GM12892 (cell line): ENCODE data around the gene EDA2R. TPM values are rescaled to one million over a fixed set of nuclear protein-coding genes. Genes with fewer than 3 reads are reported as not detected.
A peak's percentile ranks its signal among the peaks of the same experiment; 100 is the strongest.

Experiments
- DNase-seq: peaks from one replicate; pipeline ENCODE4 v3.0.0; 2011; ENCODE audit not compliant: insufficient read length
- FAIRE-seq: peaks from 2 replicates; lab custom pipeline; 2011; peaks lifted over from hg19 to GRCh38; lab: Jason Lieb, UNC
- POLR2A ChIP-seq: IDR thresholded peaks from 2 replicates; pipeline ENCODE4 v1.6.1; 2011; ENCODE audit warnings: low read depth, low read length, control low read depth
- POLR2AphosphoS5 ChIP-seq: IDR thresholded peaks from 2 replicates; pipeline ENCODE4 v1.6.1; 2011; ENCODE audit warnings: low read depth, low read length, control low read depth
- TAF1 ChIP-seq: IDR thresholded peaks from 2 replicates; pipeline ENCODE4 v1.6.1; 2011; ENCODE audit warnings: low read depth, mild to moderate bottlenecking, control low read depth, low read length, borderline replicate concordance
- polyA plus RNA-seq: library from polyadenylated mRNA; unstranded; fragments of >200 nt; gene quantifications from one replicate; pipeline ENCODE4 v1.2.1, GENCODE V29; 2012; ENCODE audit warnings: missing spikeins, inconsistent platforms; ENCODE audit not compliant: missing spikeins

Gene EDA2R, protein sequence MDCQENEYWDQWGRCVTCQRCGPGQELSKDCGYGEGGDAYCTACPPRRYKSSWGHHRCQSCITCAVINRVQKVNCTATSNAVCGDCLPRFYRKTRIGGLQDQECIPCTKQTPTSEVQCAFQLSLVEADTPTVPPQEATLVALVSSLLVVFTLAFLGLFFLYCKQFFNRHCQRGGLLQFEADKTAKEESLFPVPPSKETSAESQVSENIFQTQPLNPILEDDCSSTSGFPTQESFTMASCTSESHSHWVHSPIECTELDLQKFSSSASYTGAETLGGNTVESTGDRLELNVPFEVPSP
- 8.8 TPM for polyA plus RNA-seq

DNA sequence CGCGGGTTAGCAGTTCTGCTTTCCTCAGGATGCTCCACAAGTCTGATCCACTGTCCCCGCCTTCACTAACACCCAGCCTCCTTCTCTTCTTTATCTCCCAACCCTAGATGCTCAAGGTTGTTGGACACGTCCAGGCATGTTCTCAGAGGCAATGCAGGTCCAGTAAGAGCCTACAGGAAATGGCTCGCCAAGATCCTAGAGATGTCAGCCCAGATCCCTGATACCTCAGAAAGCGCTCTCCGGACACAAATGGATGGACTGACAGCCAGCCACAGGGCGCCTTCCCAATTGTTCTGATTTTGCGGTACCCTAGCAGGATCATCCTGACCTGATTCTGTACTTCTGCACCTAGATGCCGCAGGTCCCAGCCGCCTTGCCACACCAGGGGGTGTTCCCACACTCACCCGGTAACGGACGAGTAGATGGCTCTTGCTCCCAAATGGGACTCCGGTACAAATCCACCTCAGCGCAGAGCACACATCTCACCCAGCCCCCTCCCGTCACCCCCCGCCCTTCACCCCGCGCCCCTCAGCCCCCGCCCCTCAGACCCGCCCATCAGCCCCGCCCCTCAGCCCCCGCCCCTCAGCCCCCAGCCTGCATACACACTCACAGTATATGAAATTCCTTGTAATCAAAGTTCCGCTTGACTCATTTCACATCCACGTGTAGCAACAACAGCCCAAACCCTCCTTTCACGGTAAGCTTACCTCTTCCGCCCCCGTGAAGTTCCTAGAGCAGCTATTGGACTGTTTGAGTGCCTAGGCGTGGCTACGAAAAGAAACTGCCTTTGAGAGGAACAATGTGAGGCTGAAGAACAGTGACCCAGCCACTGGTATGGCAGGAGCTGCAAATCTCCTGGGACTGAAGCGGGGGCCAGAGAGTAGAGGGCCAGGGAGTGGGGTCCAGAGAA, at the start of gene EDA2R:
Gene EDA2R, minus strand, starts transcription at position 488 of the 910 bp plus-strand sequence. CDS start 23,058 bp downstream, outside the sequence.
- peak; percentile 23 for DNase-seq
- FAIRE-seq, result peak; percentile 80
- no peak for TF ChIP-seq POLR2AphosphoS5
- TF ChIP-seq POLR2A, result 0 out of 2 replicates have a peak, but pooled peaks have one; percentile 59

DNA sequence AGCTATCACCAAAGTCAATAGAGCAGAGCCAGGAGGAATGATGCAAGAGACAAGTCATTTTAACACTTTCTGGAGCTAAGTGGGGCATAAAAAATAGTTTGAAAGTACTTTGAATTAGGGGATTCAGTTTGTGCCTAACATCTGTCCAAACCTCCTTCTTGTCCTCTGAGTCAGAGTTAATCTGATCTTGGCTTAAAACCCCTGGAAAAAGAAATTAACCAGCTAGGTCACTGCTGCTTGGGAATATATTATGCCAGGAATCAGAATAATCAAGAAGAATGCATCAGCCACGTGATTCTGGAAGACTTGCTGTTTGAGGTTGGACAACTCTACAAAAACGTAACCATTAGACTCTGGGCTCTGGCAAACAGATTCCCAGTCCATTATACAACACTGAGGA, 45.3 kb upstream of the EDA2R start:
- FAIRE-seq, result no peak
- no peak for TF ChIP-seq POLR2A
- TF ChIP-seq TAF1, result no peak
- no peak for TF ChIP-seq POLR2AphosphoS5

DNA sequence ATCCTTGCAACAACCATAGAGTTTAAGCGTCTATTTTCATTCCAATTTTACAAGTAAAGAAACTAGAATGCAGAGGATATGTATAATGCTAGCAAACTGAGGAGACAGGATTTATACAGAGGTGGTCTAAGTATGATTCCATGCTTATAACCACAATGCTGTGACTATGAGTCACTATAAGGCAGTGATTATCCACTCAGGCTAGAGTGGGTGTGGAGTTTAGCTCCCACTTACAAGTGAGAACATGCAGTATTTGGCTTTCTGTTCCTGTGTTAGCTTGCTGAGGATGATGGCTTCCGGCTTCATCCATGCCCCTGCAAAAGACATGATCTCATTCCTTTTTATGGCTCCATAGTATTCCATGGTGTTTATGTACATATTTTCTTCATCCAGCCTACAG, 41.6 kb upstream of the EDA2R start:
- DNase-seq (no peak), FAIRE-seq (no peak)
- no peak for TF ChIP-seq POLR2AphosphoS5

More for the DNA sequence above, 45.3 kb upstream of the EDA2R start:
- no peak for DNase-seq

DNA sequence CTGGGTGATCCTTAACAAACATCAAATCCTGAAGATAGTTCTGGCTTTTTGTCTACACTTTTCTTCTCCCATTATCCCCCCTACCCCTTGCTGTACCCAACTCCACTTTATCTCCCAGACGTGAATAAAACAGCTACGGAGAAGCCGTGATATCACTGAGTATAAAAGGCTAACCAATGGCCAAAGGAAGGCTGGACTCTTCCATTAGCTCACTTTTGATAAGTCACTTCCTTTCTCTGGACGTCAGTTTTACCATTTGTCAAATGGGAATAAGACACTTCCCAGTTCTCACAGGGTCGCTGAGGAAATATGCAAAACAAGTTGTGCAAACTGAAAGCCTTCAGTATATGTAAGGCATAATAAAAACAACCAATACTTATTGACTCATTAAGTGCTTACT, 38.6 kb upstream of the EDA2R start:
- FAIRE-seq, result no peak
- TF ChIP-seq POLR2A (no peak), TAF1 (no peak), POLR2AphosphoS5 (no peak)
- no peak for DNase-seq

DNA sequence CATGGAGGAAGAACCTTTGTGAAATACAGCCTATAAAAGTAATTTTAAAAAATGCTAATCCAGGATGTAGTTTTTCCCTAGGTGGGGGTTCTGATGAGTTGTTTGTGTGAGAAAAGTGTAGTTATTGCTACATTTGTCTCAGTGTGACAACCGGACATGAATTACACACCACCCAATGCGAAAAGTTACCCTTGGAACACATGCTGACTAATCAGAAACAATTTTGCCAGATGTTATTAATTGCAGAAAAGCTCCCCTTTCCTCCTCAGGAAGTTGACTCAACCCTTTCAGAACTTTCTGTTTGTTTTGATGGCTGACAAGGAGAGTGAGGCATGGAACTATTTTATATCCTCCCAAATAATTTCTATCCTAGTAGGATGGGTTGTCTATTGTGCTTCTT, 38.1 kb upstream of the EDA2R start:
- no peak for DNase-seq
- TF ChIP-seq TAF1 (no peak), POLR2A (no peak), POLR2AphosphoS5 (no peak)
- FAIRE-seq, result no peak

DNA sequence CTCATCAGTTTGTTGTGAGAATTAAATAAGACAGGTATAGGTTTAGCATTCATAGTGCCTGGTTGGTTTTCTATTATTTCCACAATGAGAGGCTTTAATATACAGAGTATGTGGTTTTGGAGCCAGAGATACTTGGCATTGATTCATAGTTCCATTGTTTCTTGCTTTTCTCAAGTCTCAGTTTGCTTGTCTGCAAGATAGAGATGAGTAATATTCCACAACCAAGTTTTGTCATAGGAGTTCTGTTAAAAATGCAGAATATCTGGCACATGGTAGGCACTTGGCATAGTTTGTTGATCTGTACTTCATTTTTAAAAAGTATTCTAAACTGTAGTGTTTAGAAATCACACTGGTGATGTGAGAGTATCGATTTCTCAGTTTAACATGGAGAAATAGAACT, 37.5 kb upstream of the EDA2R start:
- FAIRE-seq, result no peak
- no peak for DNase-seq

DNA sequence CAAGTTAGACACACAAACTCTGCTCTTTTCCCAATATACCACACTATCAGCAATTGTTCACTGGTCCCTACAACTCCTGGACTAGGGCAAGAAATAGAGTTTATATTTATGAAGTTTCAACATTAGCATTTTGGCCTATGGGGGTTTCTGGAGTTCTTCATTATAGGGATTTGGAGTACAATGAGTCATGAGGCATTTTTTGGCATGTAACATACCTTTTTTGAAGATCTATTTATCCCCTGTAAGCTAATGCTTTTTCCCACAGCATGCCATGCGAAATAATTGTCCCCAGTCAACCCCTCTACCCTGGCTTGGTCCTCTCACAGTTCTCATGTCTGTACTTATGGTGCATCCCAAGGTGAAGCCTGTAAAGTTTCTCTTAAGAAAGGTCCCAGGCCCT, 36.7 kb upstream of the EDA2R start:
- no peak for TF ChIP-seq POLR2AphosphoS5
- no peak for TF ChIP-seq POLR2A
- TF ChIP-seq TAF1, result no peak
- FAIRE-seq (no peak), DNase-seq (no peak)

More for the DNA sequence above, 37.5 kb upstream of the EDA2R start:
- TF ChIP-seq POLR2AphosphoS5, result no peak
- TF ChIP-seq POLR2A, result no peak
- no peak for TF ChIP-seq TAF1

DNA sequence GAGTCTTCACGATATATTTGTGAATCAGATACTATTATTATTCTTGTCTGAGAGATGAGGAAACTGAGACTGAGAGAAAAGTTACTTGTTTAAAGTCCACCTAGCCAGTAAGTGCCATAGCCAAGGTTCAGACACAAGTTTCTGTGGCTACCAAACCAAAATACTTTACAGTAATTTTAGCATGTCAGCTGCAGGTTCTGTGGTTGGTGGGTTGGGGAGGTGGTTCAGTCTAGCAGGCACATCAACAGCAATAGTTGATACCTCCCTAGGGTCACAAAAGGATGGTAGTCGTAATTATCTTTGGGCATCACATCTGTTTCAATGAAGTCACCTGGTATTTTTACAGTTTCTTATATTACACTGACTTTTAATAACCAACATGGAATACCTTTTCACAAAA, 35.6 kb upstream of the EDA2R start:
- DNase-seq (no peak), FAIRE-seq (no peak)
- no peak for TF ChIP-seq TAF1
- no peak for TF ChIP-seq POLR2AphosphoS5
- no peak for TF ChIP-seq POLR2A

DNA sequence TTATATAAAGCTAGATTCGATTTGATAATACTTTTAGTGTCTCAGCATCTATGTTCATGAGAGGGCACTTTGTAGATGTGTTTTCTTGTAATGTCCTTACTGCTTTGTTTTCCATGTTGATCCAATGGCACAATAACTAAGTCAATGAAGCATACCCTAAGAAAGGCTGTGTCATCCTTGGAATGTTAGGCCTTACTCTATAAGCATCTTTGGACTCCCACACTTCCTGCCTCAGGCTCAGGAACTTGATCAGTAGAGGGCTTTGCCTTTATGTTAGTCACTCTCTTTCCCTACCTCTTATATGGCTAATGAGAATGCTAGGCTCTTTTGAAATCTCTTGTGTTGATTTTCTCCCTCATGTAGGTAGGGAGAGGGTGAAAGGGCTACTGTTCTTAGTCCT, 33.2 kb upstream of the EDA2R start:
- TF ChIP-seq TAF1 (no peak), POLR2A (no peak), POLR2AphosphoS5 (no peak)
- FAIRE-seq, result no peak
- DNase-seq, result no peak

DNA sequence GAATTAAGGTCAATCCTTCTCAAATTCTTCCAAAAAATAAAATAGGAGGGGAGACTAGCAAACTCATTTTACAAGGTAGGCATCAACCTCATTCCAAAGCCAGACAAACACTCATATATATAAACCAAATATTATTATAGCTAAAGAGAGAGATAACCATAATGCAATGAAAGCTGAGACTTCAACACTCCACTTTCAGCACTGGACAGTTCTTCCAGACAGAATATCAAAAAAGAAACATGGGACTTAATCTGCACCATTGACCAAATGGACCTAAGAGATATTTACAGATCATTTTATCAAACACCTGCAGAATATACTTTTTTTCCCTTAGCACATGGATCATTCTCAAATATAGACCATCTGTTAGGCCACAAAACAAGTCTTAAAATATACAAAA, 15.5 kb upstream of the EDA2R start:
- DNase-seq, result no peak
- FAIRE-seq, result no peak
- TF ChIP-seq POLR2A (no peak), TAF1 (no peak), POLR2AphosphoS5 (no peak)

DNA sequence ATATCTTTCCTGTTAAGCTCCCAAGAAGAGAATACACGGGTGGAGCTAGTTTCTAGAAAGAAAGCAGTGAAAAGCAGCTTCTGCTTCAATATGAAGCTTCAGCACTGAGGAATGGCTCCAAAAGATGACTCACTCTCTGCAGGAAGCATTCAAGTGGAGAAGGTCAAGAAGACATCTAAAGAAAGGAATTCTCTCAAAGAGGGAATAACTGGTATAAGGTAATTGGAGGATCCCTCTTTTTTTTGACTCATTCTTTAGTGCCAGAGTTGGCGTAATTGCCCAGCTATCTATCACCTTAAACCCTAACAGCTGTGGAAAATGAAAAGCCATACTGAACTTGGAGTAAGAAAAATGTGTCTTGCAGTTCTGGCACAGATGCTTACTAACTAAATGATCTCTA, 3.5 kb downstream of the EDA2R start:
- no peak for DNase-seq
- FAIRE-seq, result no peak
- TF ChIP-seq POLR2AphosphoS5, result no peak
- no peak for TF ChIP-seq TAF1
- TF ChIP-seq POLR2A, result no peak
